Panc1 (cell line): ENCODE results near the gene ZNF764. TPM values are rescaled to one million over a fixed set of nuclear protein-coding genes. Genes with fewer than 3 reads are reported as not detected.

Experiments used
- ATAC-seq: fragments of 200-7000 bp; cut with Tn5 transposase; 2 replicates; pipeline ENCODE4 v1.9.1; 2020; ENCODE audit warnings: mild to moderate bottlenecking, moderate library complexity
- Bru-seq: library from RNA; stranded (reverse); fragments of 400-500 nt; gene quantifications from one replicate; lab custom pipeline; 2021; lab: Mats Ljungman, UMichigan
- BruChase-seq, 2 experiments: library from RNA; stranded (reverse); fragments of 400-500 nt; gene quantifications; one replicate each; lab custom pipeline; 2021; lab: Mats Ljungman, UMichigan
- BruUV-seq: library from RNA; stranded (reverse); fragments of 400-500 nt; replicated peaks from 2 replicates; lab custom pipeline; 2021; lab: Mats Ljungman, UMichigan
- CTCF ChIA-PET: fragments of 300-600 bp; sonication (Branson Sonifier 250); formaldehyde crosslinking; loops from one replicate; lab custom pipeline; 2022; ENCODE audit warnings: antibody characterized with exemption; lab: Charles Lee
- POLR2A ChIA-PET: fragments of 300-600 bp; sonication (Branson Sonifier 250); formaldehyde crosslinking; loops from one replicate; lab custom pipeline; 2022; ENCODE audit warnings: antibody characterized with exemption; lab: Charles Lee
- DNase-seq: peaks from one replicate; pipeline ENCODE4 v3.0.0-alpha.2; 2010; ENCODE audit warnings: low read depth, low spot score
- H3K27ac ChIP-seq: 2 replicates; pipeline ENCODE4 v1.5.1; 2011; ENCODE audit warnings: mild to moderate bottlenecking, low read length, inconsistent platforms
- H3K27me3 ChIP-seq: fragments of 200-500 bp; sonication (Bioruptor generic); 2 replicates; pipeline ENCODE4 v1.6.0; 2014; ENCODE audit warnings: low read length, inconsistent platforms; ENCODE audit not compliant: control insufficient read depth, insufficient read depth
- H3K36me3 ChIP-seq: fragments of 200-500 bp; sonication (Bioruptor generic); 2 replicates; pipeline ENCODE4 v1.5.1; 2014; ENCODE audit warnings: inconsistent platforms, mild to moderate bottlenecking, low read length, moderate library complexity; ENCODE audit not compliant: control insufficient read depth, insufficient read depth
- H3K4me1 ChIP-seq: 2 replicates; pipeline ENCODE4 v1.5.1; 2011; ENCODE audit warnings: inconsistent platforms, mild to moderate bottlenecking, low read length, moderate library complexity; ENCODE audit not compliant: control insufficient read depth, insufficient read depth
- H3K4me3 ChIP-seq, 2 experiments: 2 replicates each; pipeline ENCODE4 v1.5.1; 2011 to 2012; ENCODE audit warnings: low read depth in 2 of 2, low read length in 2 of 2, mild to moderate bottlenecking in 2 of 2, inconsistent platforms in 1 of 2, moderate library complexity in 1 of 2
- H3K9me3 ChIP-seq: fragments of 200-500 bp; sonication (Bioruptor generic); 2 replicates; pipeline ENCODE4 v1.5.1; 2014; ENCODE audit warnings: low read depth, mild to moderate bottlenecking, inconsistent platforms, low read length, moderate library complexity; ENCODE audit not compliant: control insufficient read depth, insufficient read depth
- CTCF ChIP-seq: fragments of 450-650 bp; IDR thresholded peaks from 2 replicates; pipeline ENCODE4 v1.5.1; 2017; ENCODE audit warnings: mild to moderate bottlenecking
- POLR2AphosphoS5 ChIP-seq: IDR thresholded peaks from 2 replicates; pipeline ENCODE4 v1.6.1; 2012; ENCODE audit warnings: mild to moderate bottlenecking, low read depth, low read length, moderate library complexity
- REST ChIP-seq, 2 experiments: IDR thresholded peaks; 2 replicates each; pipeline ENCODE4 v1.6.1; 2011 to 2012; ENCODE audit warnings: low read depth in 2 of 2, control low read depth in 1 of 2, low read length in 1 of 2, mild to moderate bottlenecking in 1 of 2, moderate library complexity in 1 of 2; ENCODE audit not compliant: insufficient read depth in 1 of 2
- SIN3A ChIP-seq: IDR thresholded peaks from 2 replicates; pipeline ENCODE4 v1.6.1; 2012; ENCODE audit warnings: low read depth, mild to moderate bottlenecking, low read length, moderate library complexity, borderline replicate concordance; ENCODE audit not compliant: insufficient read depth
- TCF7L2 ChIP-seq: IDR thresholded peaks from 2 replicates; pipeline ENCODE4 v1.6.1; 2011; ENCODE audit warnings: mild to moderate bottlenecking, low read depth, low read length, inconsistent platforms
- in situ Hi-C: cut with HindIII; loops from 2 replicates; pipeline ENCODE4 v1.10.0; 2016; ENCODE audit warnings: low sequenced_read_pairs, low pct_unique_long_range_greater_than_20kb
- intact Hi-C: fragments of 100-400 bp; cut with micrococcal nuclease; formaldehyde crosslinking; loops from one replicate; pipeline ENCODE4 v1.10.0; 2022; ENCODE audit not compliant: unreplicated experiment
- long read RNA-seq: library from polyadenylated mRNA; unstranded; transcript quantifications from one replicate; pipeline ENCODE4 v2.0.0, GENCODE V29; 2021; ENCODE audit not compliant: unreplicated experiment
- polyA plus RNA-seq: library from polyadenylated mRNA; unstranded; fragments of >200 nt; gene quantifications from one replicate; pipeline ENCODE4 v1.2.1, GENCODE V29; 2012; ENCODE audit warnings: missing spikeins; ENCODE audit not compliant: insufficient read length
- total RNA-seq: library from RNA; stranded (reverse); gene quantifications from one replicate; pipeline ENCODE4 v1.2.1, GENCODE V29; 2021; ENCODE audit not compliant: unreplicated experiment

The ZNF764 gene
- total RNA-seq, result 16.7 TPM
- 12.4 TPM for polyA plus RNA-seq
- Bru-seq, nascent RNA, result percentile 75 among the genes with signal in this experiment
- BruChase-seq, experiment 1, labeled RNA remaining after a 2-hour chase, result percentile 92 among the genes with signal in this experiment
- percentile 79 among the genes with signal in this experiment for BruChase-seq, experiment 2, labeled RNA remaining after a 6-hour chase
- long read RNA-seq, partial matches to known transcripts, result 2 of 8 reads
- long read RNA-seq, other reads (novel, unspliced or antisense), result 1 of 8 reads

GRCh38 chr16:30557957-30558788 lies at the start of gene ZNF764:
TSS of gene ZNF764 (minus strand) at chr16:30558374. CDS start at chr16:30558182, 192 bp downstream.
- Histone ChIP-seq H3K27me3 (no peaks in the 10 kb centered on the region), H3K36me3 (no peaks in the 10 kb centered on the region), H3K27ac (peak within 1 kb of the TSS; percentile 90), H3K4me3 (peak within 1 kb of the TSS; percentile 78 to 82), H3K4me1 (peaks cover 9% of the 10 kb centered on the region; the same call in 1 of the 2 replicates), H3K9me3 (no peaks in the 10 kb centered on the region)
- CTCF ChIA-PET, result interaction anchor here (0.6 to 1.3 kb wide), 3 partner anchors 37 to 128 kb away, joined by 3 to 6 read pairs (median 3); partner anchors contain the start of gene DCTPP1
- in situ Hi-C loops, result no loop called here
- peak; percentile 96 for ATAC-seq
- peak; percentile 88 for DNase-seq
- intact Hi-C loops, result no loop called here
- no peak for TF ChIP-seq CTCF
- TF ChIP-seq POLR2AphosphoS5, result peak; percentile 87
- TF ChIP-seq TCF7L2, result peak; percentile 60
- peak; percentile 69; the same call in 1 of the 2 replicates for TF ChIP-seq SIN3A
- POLR2A ChIA-PET, result interaction anchor here (0.6 to 0.9 kb wide), 4 partner anchors 14 to 160 kb away, joined by 3 to 4 read pairs (median 4); partner anchors contain the start of gene ZNF688
- BruUV-seq, result TSS peak; percentile 76

- no peak overlapping the region for H3K27ac ChIP-seq
- DNase-seq, result no peak
- ATAC-seq, result no peak
- peaks cover 15% of the 10 kb centered on the region for H3K4me1 ChIP-seq
- intact Hi-C loops, result no loop called here
- no peaks in the 10 kb centered on the region for H3K9me3 ChIP-seq
- no peaks in the 10 kb centered on the region for H3K27me3 ChIP-seq
- CTCF ChIA-PET, result no interaction called here
- POLR2A ChIA-PET, result no interaction called here
- H3K36me3 ChIP-seq, result peaks cover 3% of the 10 kb centered on the region
- TF ChIP-seq POLR2AphosphoS5 (no peak), TCF7L2 (no peak), SIN3A (no peak), REST (IDR thresholded peaks at IDR 0.05; ENCODE audit: insufficient read depth in 1 of 2, low read depth in 2 of 2, low read length in 1 of 2) (no peak), CTCF (no peak)
- in situ Hi-C loops, result no loop called here
- H3K4me3 ChIP-seq, result no peak overlapping the region
- no TSS peak for BruUV-seq
Observed at GRCh38 chr16:30606004-30606403, 47.8 kb upstream of the ZNF764 start.
